ENCODE results near the gene SULT4A1.

Gene SULT4A1

DNA sequence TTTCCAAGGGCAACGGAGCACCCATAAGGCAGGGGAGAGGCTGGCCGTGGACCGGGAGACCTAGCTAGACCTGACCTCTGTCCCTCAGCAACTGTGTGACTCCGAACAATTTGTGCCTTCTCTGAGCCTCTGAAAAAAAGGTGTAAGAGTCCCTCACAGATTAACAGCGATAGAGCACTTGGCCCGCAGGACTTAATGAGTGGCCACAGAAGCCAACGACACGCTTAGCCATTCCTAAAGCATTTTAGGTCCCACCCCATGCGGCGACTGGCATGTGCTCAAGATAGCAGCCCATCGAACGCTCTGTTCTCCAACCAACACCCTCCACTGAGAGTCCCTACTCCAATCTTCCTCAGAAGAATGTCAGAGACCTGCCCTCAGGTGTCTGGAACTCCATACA lies 1.5 kb downstream of the SULT4A1 start:
- DNase-seq (ENCODE audit: low read depth) = no peak

DNA sequence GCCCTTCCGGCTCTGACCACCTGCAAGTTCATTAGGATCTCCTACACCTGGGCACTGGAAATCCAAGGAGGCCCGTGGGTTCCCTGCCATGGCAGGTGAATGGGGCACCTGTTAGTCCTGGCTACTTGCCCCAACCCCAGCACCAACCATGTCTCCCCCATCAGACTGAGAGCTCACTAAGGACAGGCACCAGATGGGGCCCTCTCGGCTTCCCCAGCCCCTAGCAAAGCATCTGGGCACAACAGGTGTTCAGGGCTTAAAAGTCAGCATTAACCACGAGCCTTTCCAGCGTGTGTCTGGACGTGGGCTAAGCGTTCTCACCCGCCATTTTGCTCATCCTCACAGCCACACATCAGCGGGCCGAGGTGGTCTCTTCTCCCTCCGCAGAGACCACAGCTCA lies 2.2 kb downstream of the SULT4A1 start:
- no peak for DNase-seq (ENCODE audit: low read depth)

DNA sequence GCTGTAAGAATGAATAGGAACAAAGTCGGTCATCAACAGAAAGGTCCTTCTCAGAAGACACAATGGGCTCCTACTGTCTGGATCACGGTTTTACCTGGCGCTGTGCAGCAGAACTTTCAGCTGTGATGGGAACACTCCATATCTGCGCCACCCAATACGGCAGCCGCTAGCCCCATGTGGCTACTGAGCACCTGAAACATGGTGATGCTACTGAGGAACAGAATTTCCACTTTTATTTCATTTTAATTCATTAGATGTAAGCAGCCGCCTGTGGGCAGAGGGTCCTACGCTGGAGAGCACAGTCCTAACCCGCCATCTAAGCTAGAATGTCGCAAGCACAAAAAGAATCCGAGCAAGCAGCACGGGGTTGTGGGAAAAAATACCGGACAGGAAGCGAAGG lies 2.7 kb downstream of the SULT4A1 start:
- no peak for DNase-seq (ENCODE audit: low read depth)

DNA sequence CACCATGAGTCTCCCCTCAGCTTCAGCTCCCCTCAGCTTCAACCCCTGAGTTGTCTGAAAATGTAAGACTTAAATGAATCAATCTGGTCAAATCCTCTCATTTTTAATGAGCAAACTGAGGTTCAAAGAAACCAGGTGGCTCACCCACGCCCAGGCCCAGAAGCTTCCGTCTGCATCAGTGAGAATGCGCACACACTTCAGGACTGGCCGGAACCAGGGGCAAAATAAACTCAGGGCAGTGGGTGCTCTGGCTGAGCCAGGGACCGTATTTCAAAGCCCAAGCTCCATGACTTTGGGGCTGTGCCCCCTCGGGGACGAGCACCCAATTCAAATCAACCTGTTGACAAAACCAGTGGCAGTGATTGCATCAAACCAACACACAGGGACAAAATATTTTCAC lies 3.1 kb downstream of the SULT4A1 start:
- no peak for DNase-seq (ENCODE audit: low read depth)

DNA sequence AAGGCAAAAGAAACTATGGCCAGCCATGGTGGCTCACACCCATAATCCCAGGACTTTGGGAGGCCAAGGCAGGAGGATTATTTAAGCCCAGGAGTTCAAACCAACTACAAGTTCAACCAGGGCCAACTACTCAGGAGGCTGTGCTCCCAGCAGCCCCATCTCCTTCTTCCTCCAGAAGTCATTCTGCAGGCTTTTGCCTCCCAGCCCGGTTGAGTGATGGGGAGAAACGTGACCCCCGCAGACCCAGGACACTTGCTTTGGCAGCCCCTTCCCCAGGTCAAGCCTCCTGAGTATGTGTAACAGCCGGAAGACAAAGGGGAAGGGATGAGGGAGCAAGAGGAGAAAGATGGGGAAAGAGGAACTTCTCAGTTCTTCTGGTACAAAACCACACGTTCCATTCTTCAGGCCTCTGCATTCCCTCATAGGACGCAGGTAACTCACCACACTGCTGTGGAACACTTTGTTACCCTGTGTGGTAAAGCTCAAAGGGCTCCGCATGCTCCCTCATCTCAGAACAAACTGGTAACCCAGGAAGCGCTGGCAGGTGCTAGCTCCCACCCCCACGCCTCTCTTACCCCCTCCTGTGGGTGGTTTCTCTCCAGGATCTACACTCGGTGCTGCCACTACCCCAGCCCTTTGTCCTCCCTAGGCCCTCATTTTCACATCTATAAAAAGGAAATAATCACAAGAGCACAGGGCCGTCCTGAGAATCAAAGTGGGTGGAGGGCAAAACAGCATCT lies 4.0 kb downstream of the SULT4A1 start:
- no peak for DNase-seq (ENCODE audit: low read depth)

DNA sequence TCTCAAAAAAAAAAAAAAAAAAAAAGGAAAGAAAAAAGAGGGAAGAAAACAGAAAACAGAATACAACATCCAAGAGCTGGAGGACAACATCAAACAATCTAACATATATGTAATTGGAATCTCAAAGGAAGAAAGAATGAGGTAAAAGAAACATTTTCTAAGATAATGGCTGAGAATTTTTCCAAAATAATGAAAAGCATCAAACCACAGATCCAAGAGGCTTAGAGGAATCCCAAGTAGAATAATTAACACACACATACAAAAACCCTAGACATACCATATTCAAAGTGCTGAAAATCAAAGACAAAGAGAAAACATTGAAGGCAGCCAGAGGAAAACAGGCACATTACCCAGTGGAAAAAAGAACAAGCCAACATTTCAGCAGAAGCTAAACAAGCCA lies 4.9 kb downstream of the SULT4A1 start:
- DNase-seq (ENCODE audit: low read depth) = no peak

DNA sequence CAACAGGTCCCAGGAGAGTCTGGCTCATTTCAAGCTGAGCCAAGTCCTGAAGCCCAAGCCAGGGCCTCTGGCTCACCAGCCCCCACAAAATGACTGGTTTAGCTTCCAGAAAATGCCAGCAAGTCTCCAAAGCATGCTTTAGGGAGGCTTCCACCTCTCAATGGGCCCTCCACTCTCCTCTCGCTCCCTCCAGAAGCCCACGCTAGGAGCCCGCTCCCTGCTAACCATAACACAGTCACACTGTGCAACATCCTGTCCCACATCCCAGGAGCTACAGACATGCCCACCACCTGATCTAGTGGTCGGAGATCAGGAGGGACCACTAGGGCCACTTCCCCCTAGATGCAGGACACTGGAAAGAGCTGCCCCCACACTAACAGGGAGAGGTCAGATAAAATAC lies 6.9 kb downstream of the SULT4A1 start:
- no peak for DNase-seq (ENCODE audit: low read depth)

DNA sequence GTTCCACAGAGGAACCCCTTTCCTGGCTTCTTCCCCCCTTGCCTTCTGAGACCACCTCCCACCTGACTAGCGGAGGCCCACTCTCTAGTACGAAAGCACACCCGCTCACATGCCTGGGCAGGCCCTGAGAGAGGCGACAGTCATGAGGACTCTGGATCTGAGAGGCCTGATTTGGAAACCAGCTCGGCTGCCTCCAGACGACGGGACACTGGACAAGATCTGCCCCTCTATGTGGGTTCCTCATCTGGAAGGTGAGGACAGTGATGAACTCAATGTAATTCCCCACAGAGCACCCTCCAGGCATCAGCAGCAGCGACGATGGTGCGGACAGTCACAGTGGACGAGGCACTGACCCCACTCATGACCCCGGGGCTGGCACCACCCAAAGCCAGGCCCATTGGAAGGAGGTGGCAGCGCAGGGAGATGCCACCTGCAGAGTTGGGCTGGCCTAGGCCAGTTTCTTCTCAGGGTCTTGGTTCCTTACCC lies 7.5 kb downstream of the SULT4A1 start:
- no peak for DNase-seq (ENCODE audit: low read depth)

DNA sequence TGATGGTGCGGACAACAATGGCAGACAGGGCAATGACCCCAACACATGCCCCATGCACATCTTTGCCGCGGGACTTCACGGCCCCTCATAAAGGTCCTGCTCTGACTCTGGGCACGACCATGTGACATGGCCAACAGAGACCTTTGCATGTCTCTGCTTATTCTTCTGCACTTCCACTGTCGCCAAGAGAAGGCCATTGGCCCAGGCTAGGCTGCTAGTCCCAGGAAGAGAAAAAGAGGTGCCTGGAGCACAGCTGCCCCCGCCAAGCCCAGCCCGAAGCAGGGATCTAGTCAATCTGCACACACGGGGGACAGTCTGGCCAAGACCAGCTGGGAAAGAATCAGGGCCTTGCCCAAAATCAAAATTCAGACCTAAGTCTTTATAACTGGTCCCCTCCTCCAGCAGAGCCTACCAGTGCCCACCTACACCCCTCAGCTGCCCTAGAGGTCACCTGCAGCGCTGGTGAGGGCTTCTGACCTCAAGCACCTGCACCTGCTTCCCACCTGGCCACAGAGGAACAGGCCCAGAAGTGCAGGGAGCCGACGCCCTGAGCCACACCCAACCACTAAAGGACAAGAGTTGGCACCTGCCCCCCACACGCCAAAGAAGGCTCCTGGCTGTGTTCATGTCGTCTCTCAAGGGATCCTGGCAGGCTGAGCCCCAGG lies 8.1 kb downstream of the SULT4A1 start:
- no peak for DNase-seq (ENCODE audit: low read depth)

DNA sequence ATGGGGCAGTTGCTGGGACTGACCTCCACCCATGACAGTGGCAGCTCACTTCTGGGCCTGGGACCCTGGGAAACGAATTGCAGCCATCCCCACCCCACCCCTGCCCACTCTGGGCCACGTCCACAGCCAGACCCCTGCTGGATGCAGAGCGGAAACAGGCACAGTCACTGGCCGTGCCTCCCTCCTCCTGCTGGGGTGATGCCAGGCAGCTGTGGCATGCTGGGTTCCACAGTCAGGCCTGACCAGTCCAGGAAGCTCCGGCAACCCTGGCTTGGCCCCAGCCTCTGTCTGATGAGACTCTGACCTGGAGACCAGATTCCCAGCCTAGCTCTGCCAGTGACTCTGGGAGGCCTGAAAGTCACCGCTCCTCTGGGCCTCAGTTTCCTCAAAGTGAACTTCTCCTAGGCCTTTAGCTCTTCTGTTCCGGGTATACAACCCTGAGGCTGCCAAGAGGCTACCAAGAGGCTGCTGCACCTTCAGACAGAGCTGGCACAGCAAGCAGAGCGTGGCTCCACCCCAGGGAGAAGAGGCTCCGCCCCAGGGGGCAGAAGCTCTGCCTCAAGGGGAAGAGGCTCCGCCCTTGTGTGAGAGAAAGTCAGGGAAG lies 8.9 kb downstream of the SULT4A1 start:
- no peak for DNase-seq (ENCODE audit: low read depth)

DNA sequence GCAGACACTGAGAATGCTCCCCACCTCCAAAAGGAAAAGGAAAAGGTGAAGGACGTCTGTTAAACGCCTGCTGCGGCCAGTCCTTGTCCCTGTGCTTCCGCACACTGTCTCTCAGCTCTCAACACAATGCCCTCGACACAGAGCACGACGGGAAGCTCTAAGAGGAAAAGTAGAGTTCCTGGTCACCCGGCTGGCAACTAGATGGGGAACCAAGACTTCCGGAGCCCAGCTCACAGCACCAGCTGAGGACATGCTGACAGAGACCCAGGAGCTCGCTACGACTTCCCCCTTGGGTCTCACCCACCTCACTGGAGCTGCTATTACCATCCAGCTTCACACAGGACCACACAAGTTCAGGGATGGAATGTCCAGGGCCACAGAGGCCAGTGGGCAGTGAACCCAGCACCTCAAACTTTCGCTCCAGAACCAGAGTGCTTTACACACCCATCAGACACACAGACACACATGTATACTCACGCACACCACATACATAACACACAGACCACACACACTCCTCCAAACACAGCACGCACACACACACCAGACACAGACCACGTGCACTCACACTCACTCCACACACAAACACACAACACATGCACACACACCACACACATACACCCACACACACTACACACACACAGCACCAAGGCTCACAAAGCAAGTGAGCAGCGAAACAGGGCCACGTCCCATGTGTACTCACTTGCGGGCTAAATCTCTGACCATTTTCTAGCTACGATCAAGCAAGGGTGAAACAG lies 9.6 kb downstream of the SULT4A1 start:
- DNase-seq (ENCODE audit: low read depth) = no peak

DNA sequence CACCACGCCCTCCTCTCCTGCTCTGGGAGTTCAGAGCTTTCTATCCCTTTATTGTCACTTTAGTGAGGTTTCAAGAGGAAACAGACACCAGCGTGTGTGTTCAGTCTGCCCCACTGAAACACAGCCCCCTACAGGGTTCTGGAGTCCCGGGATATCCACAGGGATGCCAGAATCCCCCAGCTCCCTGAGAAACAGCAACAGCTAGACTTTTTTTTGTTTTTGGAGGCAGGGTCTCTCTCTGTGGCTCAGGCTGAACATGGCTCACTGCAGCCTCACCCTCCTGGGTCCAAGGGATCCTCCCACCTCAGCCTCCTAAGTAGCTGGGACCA lies 10.4 kb downstream of the SULT4A1 start:
- no peak for DNase-seq (ENCODE audit: low read depth)

DNA sequence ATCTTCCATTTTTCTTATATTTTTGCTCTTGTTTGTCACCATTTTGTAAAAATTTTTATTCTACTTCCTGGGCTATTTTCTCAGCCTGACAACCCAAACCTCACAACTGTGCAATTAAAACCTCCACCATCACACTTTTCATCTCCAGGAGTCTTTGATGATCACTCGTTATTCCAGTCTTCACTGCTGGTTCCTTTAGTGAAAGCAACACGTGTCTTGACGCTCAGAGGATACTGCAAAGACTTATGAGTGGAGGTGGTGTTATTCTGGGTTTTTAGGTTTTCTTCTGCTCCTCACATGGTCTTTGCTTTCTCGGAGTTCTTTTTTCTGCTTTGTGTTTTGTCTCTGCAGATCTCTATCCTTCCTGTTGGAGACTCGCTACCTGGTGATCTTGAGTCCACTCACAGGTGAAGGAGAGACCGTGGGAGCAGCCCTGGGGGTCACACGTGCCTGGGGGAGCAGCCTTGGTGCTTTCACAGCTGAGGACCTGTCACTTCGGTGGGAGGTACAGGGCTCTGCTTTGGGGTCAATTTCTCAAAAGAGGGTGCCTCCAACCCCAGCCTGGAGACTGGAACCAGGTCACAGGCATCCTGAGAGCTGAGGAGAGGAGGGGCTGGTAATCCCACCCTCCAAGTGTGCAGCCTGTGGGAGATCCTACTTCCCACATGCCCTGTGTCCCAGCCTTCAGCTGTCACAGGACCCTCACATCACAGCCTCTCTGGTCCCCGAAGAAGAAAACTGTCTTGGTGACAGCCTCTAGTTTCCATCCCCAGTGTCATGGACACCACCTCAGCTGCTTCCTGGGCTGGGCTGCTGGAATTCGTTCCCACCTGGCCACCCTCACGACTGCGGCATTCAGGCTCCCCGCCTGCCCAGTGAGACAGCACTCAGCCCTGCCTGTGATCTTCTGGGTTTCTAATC lies 11.0 kb downstream of the SULT4A1 start:
- DNase-seq (ENCODE audit: low read depth) = no peak

DNA sequence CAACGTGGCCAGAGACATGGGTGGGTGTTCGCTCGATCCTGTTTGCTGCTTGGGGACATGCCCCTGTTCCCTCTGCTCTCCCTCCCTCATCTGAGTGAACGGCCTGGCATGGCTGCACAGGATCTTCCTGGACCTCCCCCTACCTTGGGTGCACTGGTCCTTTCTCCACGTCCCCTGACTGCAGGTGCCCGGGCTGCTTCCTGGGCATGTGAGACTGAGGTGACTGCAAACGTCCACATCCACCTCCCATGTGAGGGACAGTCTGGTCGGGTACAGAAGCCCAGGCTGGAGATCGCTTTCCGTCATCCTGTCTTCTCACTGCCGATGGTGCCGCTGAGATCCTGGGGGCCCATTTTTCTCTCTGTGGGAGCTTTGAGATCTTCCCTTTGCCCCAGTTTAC lies 11.8 kb downstream of the SULT4A1 start:
- no peak for DNase-seq (ENCODE audit: low read depth)

DNA sequence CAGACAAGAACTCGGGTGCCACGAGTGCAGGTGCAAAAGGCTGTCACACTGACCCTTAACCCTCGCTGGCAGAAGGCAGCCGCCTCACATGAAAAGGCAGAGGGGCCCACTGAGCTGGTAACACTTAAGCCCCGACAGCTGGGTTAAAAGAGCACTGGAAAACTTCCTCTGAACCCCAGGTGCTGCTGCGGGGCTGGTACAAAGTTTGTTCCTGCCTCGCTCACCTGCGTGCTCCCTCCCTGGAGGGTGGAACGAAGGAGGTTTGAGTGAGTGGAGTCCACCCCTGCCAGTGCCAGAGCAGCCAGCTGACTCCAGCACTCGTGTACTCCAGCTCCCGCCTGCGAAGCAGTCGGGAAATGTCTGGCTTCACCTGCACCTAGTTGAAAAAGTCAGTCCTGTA lies 12.6 kb downstream of the SULT4A1 start:
- no peak for DNase-seq (ENCODE audit: low read depth)

DNA sequence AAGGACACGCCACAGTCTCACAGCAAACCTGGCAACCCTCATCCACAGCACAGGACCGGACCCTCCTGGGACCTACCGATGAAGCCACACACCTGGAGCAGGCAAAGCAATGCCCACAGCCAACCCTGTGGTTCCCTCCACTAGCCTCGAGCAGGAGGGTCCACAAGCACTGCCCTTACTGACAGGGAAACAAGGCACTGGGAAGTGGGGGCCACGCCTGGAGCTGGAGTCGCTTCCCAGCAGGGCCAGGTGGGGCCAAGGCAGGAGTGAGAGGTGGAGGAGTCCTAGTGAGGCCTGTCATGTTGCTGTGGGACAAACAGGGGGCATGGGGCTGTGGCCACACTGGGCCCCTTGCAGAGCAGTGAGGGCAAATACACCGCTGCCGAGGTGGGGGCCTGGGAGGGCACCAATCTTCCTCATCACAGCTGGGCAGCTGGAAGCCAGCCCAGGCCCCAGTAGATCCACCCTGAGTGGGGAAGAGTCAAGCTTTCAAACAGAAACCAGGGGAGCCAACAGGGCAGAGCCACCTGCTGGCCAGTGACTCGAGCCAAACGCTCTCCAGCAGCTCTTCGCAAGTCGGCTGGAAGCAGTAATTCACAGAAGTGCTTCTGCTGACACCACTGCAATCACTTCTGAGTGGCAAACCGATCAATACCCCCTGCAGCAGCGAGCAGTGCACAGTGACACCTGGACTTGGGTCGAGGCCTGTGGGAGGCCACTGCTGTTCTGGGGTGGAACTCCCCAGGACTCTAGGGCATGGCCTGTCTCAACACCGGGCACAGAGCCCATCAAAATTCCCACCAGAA lies 13.7 kb downstream of the SULT4A1 start:
- DNase-seq (ENCODE audit: low read depth) = no peak

DNA sequence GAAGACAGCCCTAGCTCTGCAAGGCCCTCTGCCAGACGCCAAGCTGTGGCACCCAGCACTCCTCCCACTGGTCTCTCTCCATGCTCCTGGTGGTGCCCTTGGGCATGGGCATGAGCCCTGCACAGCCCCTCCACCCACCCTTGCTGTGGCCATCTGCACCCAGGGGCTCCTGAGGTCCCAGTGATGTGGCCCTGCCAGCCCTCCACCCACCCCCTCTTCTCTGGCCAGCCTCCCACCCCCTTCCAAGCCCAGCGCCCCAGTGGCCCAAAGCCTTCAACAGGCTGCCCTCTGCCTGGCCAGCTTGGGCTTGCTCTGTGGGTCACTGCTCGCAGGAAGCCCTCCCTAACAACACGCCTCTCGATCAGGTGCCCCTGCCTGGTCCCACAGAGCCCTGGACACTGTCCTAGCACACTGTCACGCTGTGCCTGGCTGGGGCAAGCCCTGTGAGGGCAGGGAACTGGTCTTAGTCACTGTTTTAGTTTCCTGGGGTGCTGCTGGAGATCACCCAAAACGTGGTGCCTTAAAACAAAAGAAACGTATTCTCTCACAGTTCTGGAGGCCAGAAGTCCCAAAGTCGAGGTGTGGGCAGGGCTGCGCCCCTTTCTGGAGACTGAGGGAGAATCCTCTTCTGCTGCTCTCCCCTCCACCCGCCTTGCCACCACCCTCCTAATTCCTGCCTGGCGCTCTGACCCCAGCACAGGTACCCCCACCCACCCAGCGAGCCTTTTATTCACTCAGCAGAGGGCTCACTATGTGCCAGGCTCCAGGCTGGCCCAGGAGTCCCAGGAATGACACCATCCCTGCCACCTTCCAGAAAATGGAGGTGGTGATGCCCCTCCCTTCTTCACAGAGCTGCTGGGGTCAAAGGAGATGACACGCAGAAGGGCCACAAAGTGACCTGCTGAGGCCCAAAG lies 14.7 kb downstream of the SULT4A1 start:
- no peak for DNase-seq (ENCODE audit: low read depth)

DNA sequence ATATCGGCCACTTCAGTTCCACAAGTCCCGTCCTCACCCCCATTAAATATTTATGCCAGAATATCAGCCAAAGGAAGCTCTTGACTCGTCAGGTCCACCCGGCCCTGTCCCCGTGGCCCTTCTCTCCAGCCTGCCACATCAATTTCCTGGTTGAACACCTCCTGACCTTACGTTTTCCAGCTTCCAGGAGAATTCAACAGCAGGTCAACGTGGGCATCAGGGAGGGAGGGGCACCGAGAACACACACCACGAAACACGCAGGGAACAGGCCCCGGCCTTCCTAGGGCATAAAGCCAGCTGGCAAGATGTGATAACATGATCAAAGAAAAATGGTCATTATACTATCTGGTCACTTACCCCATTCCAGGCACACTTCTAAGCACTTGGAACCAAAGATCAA lies 15.3 kb downstream of the SULT4A1 start:
- no peak for DNase-seq (ENCODE audit: low read depth)

DNA sequence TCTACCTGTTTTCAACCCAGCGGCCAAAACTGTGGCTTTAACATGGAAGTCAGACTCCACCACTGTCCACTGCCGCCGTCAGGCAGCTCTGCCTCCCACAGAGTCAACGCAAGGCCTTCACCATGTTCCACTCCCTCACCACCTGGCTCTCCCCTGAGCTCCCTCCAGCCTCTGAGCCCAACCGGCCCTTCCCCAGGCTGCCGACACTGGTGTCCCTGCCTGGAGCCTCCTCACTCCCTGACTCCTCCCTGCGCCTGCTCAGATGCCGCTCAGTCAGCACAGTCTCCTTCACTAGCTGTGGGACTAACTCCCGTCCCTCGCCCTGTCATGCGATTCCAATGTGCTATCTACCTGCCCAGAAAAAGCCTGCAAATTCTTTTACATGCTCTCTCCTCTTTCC lies 16.3 kb downstream of the SULT4A1 start:
- no peak for DNase-seq (ENCODE audit: low read depth)

All from activated T-cell treated with anti-CD3 and anti-CD28 coated beads for 48 hours (primary cell).